Fibroblast of the conjunctiva (primary cell): ENCODE measurements around the gene GZMM.

Experiments
- DNase-seq: peaks from one replicate; pipeline ENCODE4 v3.0.0-alpha.2; 2010; ENCODE audit warnings: low read depth

GZMM gene

GRCh38 chr19:535017-535835, 8.6 kb upstream of the GZMM start:
- DNase-seq, result no peak

DNA sequence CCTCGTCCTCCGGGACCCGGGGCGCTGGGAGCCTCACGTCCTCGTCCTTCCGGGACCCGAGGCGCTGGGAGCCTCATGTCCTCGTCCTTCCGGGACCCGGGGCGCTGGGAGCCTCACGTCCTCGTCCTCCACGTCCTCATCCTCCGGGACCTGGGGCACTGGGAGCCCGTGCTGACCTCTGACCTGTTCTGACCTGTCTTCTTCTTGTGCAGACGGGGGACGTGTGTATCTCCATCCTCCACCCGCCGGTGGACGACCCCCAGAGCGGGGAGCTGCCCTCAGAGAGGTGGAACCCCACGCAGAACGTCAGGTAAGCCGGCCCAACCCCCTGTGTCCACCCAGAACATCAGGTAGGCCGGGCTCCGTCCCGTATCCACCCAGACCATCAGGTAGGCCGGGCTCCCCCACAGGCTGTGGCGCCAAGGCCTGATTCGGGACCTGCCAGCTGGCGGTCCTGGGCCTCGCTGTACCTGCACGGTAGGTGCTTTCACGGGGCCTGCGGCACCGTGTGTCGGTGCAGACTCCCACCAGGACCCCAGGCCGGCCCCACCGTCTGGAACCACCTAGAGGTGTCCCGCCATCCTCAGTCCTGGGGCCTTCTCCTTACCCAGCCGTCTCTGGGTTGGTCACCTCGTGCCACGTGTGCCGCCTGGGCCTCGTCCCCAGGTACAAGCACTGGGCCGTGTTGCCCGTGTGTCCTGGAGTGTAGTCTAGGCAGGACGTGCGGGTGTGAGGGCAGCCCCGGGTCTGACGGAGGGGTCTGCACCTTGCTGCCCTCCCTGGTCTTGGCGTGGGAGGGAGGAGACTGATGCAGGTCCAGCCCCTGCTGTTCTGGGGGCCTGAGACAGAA, 7.6 kb upstream of the GZMM start:
- DNase-seq, result no peak

- no peak for DNase-seq
Measured at GRCh38 chr19:536881-537404, 6.9 kb upstream of the GZMM start.

GRCh38 chr19:538641-539428, 5.0 kb upstream of the GZMM start:
- no peak for DNase-seq

DNA sequence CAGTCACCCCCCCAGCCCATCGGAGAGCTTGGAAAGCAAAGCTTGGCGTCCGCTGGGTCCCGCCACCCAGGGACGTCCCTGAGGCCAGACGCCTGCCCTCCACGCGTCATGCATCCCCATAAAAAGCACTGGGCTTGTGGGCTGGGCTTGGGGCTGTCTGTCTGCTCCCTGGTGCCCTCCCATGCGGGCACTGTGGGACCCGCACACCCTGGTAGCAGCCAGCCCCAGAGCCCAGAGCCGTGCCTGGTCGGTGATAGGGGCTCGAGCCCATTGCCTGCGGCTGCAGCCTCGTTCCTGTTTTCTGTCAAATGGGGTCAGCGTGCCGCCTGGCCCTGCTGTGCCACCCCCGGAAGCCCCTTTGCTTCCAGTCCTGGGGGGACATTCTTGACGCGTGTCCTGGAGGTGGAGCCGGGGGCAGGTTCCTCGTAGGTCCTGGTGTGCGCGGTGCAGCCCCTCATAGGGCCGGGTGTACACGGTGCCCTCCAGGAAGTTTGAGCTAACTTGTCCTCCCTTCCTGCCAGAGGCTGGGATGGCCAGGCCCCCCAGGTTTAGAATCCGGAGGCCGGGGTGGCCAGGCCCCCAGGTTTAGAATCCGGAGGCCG, 4.3 kb upstream of the GZMM start:
- no peak for DNase-seq

DNA sequence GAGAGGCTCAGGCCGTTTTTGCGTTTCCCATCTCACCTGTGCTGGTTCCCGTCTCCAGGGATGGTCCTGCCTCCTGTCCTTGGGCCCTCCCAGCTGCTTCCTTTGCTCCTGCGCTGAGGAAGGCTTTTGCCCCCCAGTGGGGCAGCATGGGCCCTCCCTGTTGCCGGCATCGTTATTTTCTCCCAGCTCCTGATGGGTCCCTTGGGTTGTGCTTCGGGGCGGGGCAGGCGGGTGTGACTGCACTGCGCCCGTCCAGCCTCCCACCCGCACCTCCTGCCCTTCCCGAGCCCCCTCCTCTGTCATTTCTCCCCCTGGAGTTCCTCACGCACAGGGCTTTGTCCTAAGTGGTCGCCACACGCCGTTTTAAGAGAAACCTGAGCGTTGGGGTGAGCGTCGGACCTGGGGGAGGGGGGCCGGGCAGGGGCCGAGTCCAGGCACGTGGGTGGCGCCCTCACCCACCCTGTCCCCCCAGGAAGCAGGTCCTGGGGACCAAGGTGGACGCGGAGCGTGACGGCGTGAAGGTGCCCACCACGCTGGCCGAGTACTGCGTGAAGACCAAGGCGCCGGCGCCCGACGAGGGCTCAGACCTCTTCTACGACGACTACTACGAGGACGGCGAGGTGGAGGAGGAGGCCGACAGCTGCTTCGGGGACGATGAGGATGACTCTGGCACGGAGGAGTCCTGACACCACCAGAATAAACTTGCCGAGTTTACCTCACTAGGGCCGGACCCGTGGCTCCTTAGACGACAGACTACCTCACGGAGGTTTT, 2.8 kb upstream of the GZMM start:
- DNase-seq, result no peak

DNA sequence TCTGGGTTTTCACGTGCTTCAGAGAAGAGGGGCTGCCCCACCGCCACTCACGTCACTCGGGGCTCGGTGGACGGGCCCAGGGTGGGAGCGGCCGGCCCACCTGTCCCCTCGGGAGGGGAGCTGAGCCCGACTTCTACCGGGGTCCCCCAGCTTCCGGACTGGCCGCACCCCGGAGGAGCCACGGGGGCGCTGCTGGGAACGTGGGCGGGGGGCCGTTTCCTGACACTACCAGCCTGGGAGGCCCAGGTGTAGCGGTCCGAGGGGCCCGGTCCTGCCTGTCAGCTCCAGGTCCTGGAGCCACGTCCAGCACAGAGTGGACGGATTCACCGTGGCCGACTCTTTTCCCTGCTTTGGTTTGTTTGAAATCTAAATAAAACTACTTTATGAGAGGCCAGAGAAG, 2.2 kb upstream of the GZMM start:
- no peak for DNase-seq

- no peak for DNase-seq
Measured at GRCh38 chr19:542173-542866, 1.5 kb upstream of the GZMM start.

GRCh38 chr19:547117-547516, 3.3 kb downstream of the GZMM start:
- no peak for DNase-seq

DNA sequence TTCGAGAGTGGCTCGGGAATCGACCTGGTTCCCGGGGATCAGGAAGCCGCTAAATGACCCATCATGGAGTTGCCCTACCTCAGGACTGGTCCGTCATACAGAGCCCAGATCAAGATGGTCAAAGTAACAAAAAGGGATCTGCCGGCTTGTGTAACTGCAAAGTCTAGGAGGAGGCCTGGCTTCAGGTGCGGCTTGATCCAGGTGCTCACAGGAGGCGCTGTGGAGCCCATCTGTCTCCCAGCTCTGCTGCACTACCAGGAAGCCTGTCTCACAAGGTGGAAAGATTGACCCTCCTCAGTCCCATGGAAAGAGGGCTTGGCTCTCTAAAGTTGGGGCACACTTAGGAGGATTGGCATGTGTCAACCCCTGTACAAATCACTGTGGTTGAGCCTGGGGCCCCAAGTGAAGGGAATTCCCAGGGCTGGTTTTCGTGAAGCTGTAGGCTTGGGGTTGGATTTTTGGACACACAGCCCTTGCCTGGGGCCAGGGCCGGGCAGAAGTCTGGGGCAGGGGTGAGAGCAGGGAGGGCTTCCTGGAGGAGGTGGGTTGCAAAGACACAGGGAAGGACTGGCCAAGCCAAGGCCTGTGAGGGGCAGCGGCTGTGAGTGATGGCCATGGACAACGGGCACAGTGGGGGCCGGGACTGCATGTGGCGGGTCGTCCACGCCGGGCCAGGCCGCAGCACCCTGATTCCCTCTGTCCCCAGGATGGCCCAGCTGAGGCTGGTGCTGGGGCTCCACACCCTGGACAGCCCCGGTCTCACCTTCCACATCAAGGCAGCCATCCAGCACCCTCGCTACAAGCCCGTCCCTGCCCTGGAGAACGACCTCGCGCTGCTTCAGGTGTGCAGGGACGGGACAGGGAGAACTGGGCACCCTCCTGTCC, 4.2 kb downstream of the GZMM start:
- DNase-seq, result no peak

DNA sequence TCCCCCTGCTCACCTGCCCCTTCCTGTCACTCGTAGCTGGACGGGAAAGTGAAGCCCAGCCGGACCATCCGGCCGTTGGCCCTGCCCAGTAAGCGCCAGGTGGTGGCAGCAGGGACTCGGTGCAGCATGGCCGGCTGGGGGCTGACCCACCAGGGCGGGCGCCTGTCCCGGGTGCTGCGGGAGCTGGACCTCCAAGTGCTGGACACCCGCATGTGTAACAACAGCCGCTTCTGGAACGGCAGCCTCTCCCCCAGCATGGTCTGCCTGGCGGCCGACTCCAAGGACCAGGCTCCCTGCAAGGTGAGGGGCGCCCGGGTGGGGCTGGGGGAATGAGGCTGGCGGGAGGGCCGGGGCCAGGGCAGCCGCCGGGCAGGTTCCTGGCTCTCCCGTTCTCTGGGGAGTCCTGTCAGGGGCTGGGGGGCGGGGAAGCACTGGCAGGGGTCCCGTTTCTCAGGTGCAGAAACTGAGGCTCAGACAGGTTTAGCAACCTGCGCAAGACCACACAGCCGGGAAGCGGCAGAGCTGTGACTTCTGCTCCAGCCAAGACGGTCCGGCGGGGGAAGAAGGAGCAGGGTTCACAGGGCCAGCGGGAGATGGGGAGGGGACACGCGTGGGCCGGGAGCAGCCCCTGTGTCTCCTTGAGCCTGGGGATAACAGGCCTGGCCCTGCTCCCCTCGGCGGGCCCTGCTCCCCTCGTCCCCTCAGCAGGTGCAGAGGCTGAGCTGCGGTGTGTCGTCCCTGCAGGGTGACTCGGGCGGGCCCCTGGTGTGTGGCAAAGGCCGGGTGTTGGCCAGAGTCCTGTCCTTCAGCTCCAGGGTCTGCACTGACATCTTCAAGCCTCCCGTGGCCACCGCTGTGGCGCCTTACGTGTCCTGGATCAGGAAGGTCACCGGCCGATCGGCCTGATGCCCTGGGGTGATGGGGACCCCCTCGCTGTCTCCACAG, 5.3 kb downstream of the GZMM start:
- DNase-seq, result no peak

GRCh38 chr19:554817-555216, 11.0 kb downstream of the GZMM start:
- DNase-seq, result no peak

- DNase-seq, result no peak
Measured at GRCh38 chr19:555474-555808, 11.6 kb downstream of the GZMM start.

GRCh38 chr19:556611-557382, 12.9 kb downstream of the GZMM start:
- no peak for DNase-seq

DNA sequence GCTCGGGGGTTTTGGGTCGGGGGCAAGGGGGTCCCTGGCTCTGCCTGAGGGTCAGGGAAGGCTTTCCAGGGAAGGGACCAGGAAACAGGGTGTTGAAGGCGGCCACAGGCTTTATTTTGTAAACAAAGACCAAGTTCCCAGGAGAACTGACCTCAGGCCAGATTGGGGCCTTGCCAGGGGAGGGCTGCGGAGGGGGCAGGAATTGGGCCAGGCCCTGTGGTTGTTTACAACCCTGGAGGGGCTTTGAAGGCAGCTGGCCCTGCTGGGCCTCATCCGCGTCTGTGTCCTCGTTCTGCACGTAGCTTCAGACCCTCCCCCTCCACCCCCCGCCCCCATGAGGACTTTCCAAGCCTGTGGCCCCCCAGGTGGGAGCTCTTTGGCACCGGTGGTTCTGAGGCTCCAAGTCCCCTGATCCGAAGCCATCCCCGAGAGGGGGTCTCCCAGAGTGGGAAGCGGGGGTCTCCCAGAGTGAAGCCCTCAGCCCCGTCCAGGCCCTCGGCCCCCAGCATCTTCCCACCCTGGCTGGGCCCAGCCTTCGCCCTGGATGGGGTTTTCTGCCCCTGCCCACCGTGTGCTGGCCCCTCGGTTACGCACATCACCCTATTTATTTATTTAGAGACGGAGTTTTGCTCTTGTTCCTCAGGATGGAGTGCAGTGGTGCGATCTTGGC, 15.1 kb downstream of the GZMM start:
- no peak for DNase-seq

DNA sequence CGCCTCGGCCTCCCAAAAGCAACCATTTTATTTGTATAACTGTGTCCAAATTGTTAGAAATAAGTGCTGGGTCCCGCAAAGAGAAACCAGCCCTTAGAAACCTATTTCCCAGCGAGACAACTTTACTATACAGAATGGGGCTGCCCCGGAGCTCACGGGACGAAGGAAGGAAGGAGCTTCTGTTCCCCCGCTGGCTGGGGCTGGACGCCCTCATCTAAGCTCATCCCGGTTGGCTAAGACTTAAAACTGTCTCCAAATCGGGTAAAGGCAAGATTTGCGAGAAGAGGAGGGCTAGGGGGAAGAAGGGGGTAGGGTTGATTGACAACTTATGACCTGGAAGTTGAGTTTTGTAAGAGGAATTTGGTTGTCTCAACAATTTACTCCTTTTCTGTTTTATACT, 16.3 kb downstream of the GZMM start:
- no peak for DNase-seq

GRCh38 chr19:566403-566802, 22.6 kb downstream of the GZMM start:
- DNase-seq, result no peak
